Natural killer cell (primary cell): ENCODE results near the gene STRBP. TPM values are rescaled to one million over a fixed set of nuclear protein-coding genes. Genes with fewer than 3 reads are reported as not detected.

Experiments
- ATAC-seq, 3 donors: fragments of 150-1000 bp in 2 of 3; fragments of 200-7000 bp in 1 of 3; cut with Tn5 transposase; 1 replicate in 1 of 3; 2 replicates in 2 of 3; pipeline ENCODE4 v1.10.0; 2021; ENCODE audit warnings: mild to moderate bottlenecking in 2 of 3, moderate library complexity in 2 of 3
- DNase-seq, 2 donors: peaks; one replicate each; pipeline versions ENCODE4 v3.0.0 to v3.0.0-alpha.2; 2013 to 2021; ENCODE audit warnings: mixed read lengths in 1 of 2
- H3K27ac ChIP-seq: one replicate; pipeline ENCODE4 v1.5.1; 2013; ENCODE audit warnings: mild to moderate bottlenecking, low read length
- H3K27me3 ChIP-seq: one replicate; pipeline ENCODE4 v1.6.1; 2013; ENCODE audit warnings: low read length; ENCODE audit not compliant: control insufficient read depth, insufficient read depth
- H3K36me3 ChIP-seq: one replicate; pipeline ENCODE4 v1.6.1; 2013; ENCODE audit warnings: low read length; ENCODE audit not compliant: control insufficient read depth, insufficient read depth
- H3K4me1 ChIP-seq: one replicate; pipeline ENCODE4 v1.6.1; 2013; ENCODE audit warnings: low read length; ENCODE audit not compliant: control insufficient read depth, insufficient read depth
- H3K4me3 ChIP-seq: one replicate; pipeline ENCODE4 v1.5.1; 2013; ENCODE audit warnings: low read length
- H3K9me3 ChIP-seq: one replicate; pipeline ENCODE4 v1.6.1; 2013; ENCODE audit warnings: low read length; ENCODE audit not compliant: control insufficient read depth, insufficient read depth
- H3K27ac Mint-ChIP-seq, 2 donors: one replicate each; pipeline ENCODE4 v1.8.0; 2022; ENCODE audit warnings: mild to moderate bottlenecking in 2 of 2, mixed read lengths in 2 of 2, moderate library complexity in 1 of 2
- H3K27me3 Mint-ChIP-seq, 2 donors: one replicate each; pipeline ENCODE4 v1.8.0; 2022; ENCODE audit warnings: low read depth in 2 of 2, mixed read lengths in 2 of 2
- H3K36me3 Mint-ChIP-seq: one replicate; pipeline ENCODE4 v1.8.0; 2022; ENCODE audit warnings: mixed read lengths
- H3K4me1 Mint-ChIP-seq, 2 donors: one replicate each; pipeline ENCODE4 v1.8.0; 2022; ENCODE audit warnings: mixed read lengths in 2 of 2
- H3K4me3 Mint-ChIP-seq: one replicate; pipeline ENCODE4 v1.8.0; 2022; ENCODE audit warnings: mild to moderate bottlenecking, moderate library complexity, mixed read lengths
- H3K9me3 Mint-ChIP-seq, 2 donors: one replicate each; pipeline ENCODE4 v1.8.0; 2022; ENCODE audit warnings: mixed read lengths in 2 of 2
- WGBS: methylation state at CpG from one replicate; pipeline ENCODE4 v1.1.7; 2013; ENCODE audit warnings: missing lambda C conversion rate; ENCODE audit not compliant: insufficient coverage; 5-methylcytosine and 5-hydroxymethylcytosine counted together
- intact Hi-C: fragments of 100-400 bp; cut with micrococcal nuclease; formaldehyde crosslinking; loops from one replicate; pipeline ENCODE4 v1.14.2; 2022
- total RNA-seq, 4 donors: library from RNA; stranded (reverse); fragments of 120-200 nt in 1 of 4; gene quantifications; one replicate each; pipeline versions ENCODE4 v1.2.3 to v1.2.4, GENCODE V29; 2013 to 2022
- TF ChIP-seq, protein P1 (sequence below): fragments of 200-600 bp; IDR thresholded peaks from one replicate; pipeline ENCODE4 v1.8.0; 2022; ENCODE audit warnings: antibody characterized with exemption

The STRBP gene
- total RNA-seq, 3 donors from 2014 or later (not counting 1 experiment from before 2014, with no cell fraction given), result 6.0 to 8.3 (median 7.9) TPM

DNA sequence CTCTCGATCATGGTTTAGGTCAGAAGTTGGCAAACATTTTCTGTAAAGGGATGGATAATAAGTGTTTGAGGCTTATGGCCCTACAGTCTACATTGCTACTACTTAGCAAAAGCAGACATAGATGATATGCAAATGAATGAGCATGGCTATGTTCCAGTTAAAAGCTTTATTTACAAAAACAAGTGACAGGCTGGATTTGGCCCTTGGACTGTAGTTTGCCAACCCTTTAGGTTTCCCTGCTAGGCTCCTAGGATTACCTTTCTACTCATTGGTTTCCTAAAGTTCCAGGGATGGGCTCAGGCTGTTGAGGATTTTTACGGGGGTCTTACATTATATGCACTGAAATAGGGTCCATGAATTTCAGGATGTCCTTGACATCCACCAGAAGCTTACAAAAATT lies 177.4 kb downstream of the STRBP start:
- Mint-ChIP-seq H3K4me1 (no peaks in the 10 kb centered on the region), H3K27ac (no peak overlapping the region), H3K4me3 (no peak overlapping the region), H3K36me3 (peaks cover 8% of the 10 kb centered on the region), H3K9me3 (no peaks in the 10 kb centered on the region), H3K27me3 (no peaks in the 10 kb centered on the region)
- TF ChIP-seq, protein P1, sequence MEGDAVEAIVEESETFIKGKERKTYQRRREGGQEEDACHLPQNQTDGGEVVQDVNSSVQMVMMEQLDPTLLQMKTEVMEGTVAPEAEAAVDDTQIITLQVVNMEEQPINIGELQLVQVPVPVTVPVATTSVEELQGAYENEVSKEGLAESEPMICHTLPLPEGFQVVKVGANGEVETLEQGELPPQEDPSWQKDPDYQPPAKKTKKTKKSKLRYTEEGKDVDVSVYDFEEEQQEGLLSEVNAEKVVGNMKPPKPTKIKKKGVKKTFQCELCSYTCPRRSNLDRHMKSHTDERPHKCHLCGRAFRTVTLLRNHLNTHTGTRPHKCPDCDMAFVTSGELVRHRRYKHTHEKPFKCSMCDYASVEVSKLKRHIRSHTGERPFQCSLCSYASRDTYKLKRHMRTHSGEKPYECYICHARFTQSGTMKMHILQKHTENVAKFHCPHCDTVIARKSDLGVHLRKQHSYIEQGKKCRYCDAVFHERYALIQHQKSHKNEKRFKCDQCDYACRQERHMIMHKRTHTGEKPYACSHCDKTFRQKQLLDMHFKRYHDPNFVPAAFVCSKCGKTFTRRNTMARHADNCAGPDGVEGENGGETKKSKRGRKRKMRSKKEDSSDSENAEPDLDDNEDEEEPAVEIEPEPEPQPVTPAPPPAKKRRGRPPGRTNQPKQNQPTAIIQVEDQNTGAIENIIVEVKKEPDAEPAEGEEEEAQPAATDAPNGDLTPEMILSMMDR, result no peak
- no peak for ATAC-seq
- 100% methylated on average over 1 of the region's 2 CpGs for WGBS
- Histone ChIP-seq H3K9me3 (no peaks in the 10 kb centered on the region), H3K27me3 (no peaks in the 10 kb centered on the region), H3K36me3 (peaks cover 36% of the 10 kb centered on the region), H3K4me1 (no peaks in the 10 kb centered on the region), H3K27ac (no peak overlapping the region), H3K4me3 (no peak overlapping the region)
- no peak for DNase-seq
- intact Hi-C loops, result no loop called here

DNA sequence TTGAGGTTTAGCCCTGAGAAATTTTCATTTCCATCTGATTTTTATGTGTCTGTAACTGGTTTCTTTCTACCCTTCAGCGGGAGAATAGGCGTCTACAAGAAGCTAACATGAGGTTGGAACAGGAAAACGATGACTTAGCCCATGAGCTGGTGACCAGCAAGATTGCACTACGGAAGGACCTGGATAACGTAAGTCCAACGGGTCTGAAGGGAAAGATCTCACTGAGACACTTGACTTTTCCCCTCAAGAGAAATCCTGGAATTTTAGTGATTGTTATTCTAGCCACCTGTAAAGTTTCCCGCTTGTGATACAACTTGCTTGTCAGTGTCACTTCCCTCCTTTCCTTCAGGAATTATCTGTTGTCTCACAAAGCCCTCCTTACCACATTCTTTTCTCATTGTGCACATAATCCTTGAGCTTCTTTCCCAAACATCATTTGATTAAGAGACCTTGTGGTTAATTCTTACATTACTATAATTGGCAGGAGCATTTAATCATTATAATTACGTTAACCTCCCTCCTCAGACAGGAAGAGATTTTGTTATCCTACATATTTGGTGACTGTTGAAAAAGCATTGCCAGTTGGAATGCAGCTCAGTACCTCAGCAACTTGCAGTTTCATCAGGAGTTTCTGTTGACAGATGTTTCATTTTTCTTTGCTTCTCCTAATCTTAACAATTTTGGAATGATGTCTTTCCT lies 178.0 kb downstream of the STRBP start:
- Mint-ChIP-seq H3K27me3 (no peaks in the 10 kb centered on the region), H3K4me3 (no peak overlapping the region), H3K27ac (no peak overlapping the region), H3K36me3 (peaks cover 8% of the 10 kb centered on the region), H3K4me1 (no peaks in the 10 kb centered on the region), H3K9me3 (no peaks in the 10 kb centered on the region)
- H3K9me3 ChIP-seq, result no peaks in the 10 kb centered on the region
- H3K27me3 ChIP-seq, result no peaks in the 10 kb centered on the region
- intact Hi-C loops, result no loop called here
- H3K4me3 ChIP-seq, result no peak overlapping the region
- H3K36me3 ChIP-seq, result peaks cover 32% of the 10 kb centered on the region
- TF ChIP-seq, protein P1, result no peak
- DNase-seq, result no peak
- no peak for ATAC-seq
- WGBS, result 97% methylated on average over 7 of the region's 8 CpGs
- H3K27ac ChIP-seq, result no peak overlapping the region
- H3K4me1 ChIP-seq, result no peaks in the 10 kb centered on the region

DNA sequence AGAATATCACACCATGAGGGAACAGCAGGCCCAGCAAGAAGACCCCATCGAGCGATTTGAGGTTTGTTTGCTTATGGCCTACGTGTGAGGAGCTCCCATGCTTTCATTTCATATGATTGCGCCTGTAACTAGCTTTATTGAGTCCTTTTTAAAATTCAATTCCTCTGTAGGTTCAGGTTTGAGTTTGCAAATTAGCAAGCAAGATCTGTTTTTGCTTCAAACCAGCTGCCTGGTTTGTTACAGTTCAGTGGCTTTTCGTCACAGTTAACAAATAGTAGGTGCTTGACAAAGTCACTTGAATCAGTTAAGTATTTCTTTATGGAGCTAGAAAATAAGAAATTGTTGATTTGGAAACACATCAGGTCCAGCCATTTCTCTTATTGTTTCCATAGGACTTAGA lies 178.6 kb downstream of the STRBP start:
- WGBS, result 94% methylated on average over 5 of the region's 5 CpGs
- Mint-ChIP-seq H3K9me3 (no peaks in the 10 kb centered on the region), H3K4me1 (no peaks in the 10 kb centered on the region), H3K4me3 (no peak overlapping the region), H3K27me3 (no peaks in the 10 kb centered on the region), H3K36me3 (peaks cover 8% of the 10 kb centered on the region), H3K27ac (no peak overlapping the region)
- ATAC-seq (no peak), DNase-seq (no peak)
- Histone ChIP-seq H3K27me3 (no peaks in the 10 kb centered on the region), H3K36me3 (peaks cover 32% of the 10 kb centered on the region), H3K4me3 (no peak overlapping the region), H3K4me1 (no peaks in the 10 kb centered on the region), H3K9me3 (no peaks in the 10 kb centered on the region), H3K27ac (no peak overlapping the region)
- intact Hi-C loops, result no loop called here
- TF ChIP-seq, protein P1, result no peak

DNA sequence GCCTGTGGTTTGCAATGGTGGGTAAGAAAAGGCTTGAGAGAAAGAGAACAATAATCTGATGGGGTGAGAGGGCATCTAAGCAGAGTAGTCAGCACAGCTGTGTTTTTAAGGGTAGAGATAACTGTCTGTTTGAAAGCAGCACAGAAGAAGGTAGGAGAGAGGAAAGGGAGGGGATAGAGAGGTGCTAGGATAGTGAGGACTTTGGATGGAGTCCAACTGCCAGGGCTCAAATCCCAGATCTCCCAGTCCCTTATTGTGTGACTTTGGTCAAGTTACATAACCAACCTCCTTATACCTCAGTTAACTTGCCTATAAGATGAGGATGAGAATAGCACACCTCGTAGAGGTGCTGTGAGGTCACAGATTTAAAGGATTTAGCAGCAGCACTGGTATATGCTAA lies 179.3 kb downstream of the STRBP start:
- no peaks in the 10 kb centered on the region for H3K27me3 ChIP-seq
- peak overlapping the region in 1 of 2 donors; percentile 28 for H3K27ac Mint-ChIP-seq
- ATAC-seq, result no peak
- H3K27ac ChIP-seq, result no peak overlapping the region
- H3K36me3 Mint-ChIP-seq, result peaks cover 8% of the 10 kb centered on the region
- no peaks in the 10 kb centered on the region for H3K27me3 Mint-ChIP-seq
- H3K36me3 ChIP-seq, result peaks cover 37% of the 10 kb centered on the region
- intact Hi-C loops, result no loop called here
- H3K4me1 ChIP-seq, result no peaks in the 10 kb centered on the region
- 60% methylated on average over 1 of the region's 1 CpG for WGBS
- H3K9me3 Mint-ChIP-seq, result no peaks in the 10 kb centered on the region
- H3K4me3 Mint-ChIP-seq, result no peak overlapping the region
- H3K4me3 ChIP-seq, result no peak overlapping the region
- no peaks in the 10 kb centered on the region for H3K4me1 Mint-ChIP-seq
- no peak for DNase-seq
- H3K9me3 ChIP-seq, result no peaks in the 10 kb centered on the region
- TF ChIP-seq, protein P1, result no peak
